ENCODE data around the gene LDLRAD4.
"Not testable (repeated sequence)": the region's sequence is repeated elsewhere in the genome, so short reads cannot be mapped to it uniquely, and the experiment has no call there.

LDLRAD4 gene

DNA sequence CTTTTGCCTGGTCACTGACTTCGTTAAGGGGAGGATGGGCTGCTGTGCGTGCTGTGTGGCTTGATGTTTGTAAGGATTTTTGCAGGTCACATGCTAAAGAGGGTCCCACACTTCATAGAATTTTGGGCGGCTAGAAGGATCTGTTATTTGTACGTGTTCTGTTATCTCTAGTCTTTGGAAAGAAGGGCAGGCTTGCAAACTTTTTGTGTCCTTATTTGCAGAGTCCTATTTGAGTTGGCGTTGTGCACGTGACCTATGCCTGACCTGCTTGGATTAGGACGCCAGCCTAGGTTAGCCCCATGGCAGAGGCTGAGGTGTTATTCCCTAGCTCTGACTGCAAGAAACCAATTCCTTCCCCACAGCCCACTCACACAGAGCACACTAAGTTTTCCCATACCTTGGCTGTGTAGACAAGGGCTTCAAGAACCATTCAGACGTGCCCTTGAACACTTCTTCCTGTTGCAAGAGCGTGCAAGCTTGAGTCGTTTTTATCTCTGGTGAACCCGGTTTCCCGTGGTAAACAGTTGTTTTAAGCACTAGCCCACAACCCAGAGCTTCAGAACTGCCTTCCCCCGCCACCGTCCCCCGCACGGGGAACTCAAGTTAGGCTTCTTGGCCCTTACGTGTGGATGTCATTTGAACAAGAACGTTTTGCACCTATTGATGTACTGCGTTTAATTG is 94.6 kb downstream of the LDLRAD4 start:
- DNase-seq: no peak

DNA sequence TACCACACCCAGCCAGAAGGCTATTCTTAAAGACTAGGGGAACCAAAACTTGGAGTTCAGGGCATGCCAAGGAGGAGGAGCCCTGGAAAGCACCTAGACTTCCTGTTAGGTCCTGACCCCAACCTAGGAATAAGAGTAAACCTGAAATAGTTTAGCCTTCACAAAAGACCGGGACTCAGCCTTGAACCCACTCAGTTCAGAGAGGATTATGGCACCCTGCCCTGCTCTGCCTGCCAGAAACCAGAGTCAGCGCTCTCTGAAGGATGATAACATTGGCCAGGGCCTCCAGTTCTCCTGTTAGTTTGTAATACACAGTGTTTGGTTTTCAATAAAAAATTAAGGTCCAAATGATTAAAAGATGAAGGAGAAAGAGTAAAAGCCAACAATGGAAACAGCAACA is 96.4 kb downstream of the LDLRAD4 start:
- no peak for DNase-seq

DNA sequence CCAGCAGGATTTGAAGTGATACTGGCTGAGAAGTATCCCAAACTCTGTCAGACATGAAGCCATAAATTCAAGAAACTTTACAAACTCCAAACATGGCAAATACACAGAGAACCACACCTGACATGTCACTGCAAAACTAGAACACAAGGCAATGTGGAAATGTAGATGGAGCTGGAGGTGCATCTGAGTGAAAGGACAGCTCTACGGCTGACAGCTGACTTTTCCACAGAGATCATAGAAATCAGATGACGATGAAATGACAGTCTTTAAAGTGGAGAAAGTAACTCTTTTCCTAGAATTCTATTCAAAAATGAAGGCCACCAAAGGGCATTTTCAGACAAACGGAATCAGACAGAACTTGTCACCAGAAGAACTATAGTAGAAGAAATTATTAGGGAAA is 97.5 kb downstream of the LDLRAD4 start:
- DNase-seq: no peak

DNA sequence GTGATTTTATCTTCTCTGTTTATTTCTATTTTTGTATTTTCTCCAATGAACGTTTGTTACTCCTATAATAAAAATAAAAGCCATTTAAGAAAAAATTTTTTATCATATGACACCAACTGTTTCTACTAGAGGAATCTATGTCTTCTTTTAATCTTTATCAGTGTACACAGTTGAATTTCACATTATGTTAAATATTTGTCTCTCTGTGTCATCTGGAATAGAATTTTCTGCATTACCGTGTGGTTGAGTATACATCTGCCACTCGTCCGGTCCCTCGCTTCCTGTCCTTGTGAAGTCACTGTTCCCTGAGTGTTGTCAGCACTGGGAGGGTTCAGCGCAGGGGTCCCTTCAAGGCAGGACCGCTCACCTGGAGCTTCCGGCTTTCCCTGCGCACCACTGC is 99.2 kb downstream of the LDLRAD4 start:
- DNase-seq: no peak

DNA sequence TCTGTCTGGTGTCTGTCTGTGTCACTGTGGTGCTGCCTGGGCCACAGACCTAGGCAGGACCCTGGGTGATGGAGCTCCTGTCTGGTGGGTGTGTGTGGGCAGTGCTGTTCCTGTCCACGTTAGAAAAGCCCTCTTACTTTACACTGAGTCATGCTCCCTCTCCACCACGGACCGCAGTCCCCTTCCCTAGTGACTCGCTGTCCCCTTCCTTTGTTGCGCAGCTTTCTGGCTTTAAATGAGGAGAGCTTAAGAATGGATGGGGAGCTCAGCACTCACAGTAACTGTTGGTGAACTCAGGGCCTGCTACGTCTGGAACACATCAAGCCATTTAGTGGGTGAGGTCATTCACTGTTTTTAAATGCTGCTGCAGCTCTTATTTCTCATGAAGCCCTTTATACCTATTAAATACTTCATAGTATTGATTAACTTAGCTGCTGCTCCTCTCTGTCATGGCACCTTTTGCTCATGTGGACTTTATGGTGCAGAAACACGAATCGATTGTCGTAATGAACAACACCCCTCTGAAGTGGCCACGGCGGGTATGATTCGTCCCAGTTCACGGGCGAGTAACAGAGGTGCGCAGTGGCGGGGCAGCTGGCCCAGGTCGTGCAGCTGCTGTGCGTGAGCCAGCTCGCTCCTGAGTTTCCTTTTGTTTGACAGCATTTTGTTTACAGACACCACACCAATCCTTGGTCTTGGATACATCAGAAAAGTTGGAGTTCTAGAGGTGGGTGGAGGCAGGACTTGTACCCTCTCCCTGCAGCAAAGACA is 100.4 kb downstream of the LDLRAD4 start:
- DNase-seq: no peak

DNA sequence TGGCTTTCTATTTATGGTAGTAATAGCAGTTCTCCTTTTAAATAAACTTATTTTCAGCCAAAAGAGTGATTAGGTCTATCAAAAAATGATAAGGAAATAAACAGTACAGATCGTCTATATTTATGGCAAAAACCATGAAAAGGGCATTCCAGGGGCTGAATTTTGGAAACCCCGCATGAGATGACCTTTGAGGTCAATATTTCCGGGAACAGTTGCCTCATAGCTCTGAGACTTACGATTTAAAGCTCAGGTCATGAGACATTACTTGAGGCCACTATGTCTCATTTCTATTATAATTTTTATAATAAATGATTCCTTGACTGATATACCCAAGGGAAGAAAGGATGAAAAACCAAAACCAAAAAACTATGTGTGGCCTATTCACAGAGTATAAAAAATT is 101.1 kb downstream of the LDLRAD4 start:
- no peak for DNase-seq

DNA sequence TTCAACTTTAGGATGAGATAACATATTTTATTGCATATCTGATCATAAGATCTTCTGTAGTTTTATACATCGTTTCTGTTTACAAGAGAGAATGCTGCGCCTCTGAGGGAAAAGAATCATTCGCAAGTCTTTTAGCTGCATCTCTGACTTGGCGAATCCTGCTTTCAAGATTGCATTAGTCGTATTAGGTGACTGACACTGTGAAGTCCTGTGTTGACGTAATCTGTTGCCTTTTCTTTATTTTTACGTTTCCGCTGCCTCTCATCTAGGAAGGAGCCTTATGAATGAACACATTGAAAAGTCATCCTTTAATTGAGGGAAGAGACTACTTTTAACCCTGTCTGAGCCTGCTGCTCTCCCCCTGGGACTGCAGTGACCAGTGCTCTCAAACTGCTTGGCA is 101.5 kb downstream of the LDLRAD4 start:
- DNase-seq: no peak

DNA sequence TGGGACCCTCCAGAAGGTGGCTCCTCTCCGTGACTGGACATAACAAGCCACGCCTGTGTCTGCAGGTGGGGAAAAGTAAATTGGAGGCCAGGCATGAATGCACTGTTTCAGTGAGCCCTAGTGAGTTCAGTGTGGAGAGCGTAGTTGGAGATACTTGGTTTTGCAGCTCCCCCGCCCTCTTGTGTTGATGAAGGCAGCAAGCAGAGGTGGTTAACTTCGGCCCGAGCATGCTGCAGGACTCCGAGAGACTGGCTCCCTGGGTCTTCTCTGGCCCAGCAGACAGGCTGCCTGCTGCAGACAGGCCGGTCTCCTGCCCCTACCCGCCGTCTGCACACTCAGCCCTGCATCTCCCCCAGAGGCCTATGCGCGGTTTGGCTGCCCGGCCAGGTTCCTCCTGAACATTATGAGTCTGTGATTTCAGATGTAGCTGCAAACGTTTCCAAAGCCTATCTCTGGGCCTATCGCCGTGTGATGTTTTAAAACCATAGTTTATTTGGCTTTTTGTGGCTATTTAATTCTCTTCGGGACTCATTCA is 102.4 kb downstream of the LDLRAD4 start:
- no peak for DNase-seq

DNA sequence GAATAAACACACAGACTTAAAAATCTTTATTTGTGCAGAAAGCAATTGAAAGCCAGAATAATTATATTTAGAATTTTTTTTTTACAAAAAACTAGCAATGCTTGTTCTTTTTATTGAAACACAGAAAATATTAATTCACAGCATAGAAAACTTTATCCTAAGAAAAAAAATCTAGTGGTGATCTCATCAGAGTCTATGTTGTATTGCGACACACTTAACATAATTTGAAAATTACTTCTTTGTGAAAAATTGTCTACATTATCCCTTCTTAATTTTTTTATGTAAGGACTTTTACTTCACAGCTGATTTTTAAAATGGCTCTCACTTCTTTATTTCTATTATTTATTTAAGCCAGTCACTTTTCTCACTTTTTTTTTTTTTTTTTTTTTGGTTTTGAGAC is 103.4 kb downstream of the LDLRAD4 start:
- DNase-seq: no peak

DNA sequence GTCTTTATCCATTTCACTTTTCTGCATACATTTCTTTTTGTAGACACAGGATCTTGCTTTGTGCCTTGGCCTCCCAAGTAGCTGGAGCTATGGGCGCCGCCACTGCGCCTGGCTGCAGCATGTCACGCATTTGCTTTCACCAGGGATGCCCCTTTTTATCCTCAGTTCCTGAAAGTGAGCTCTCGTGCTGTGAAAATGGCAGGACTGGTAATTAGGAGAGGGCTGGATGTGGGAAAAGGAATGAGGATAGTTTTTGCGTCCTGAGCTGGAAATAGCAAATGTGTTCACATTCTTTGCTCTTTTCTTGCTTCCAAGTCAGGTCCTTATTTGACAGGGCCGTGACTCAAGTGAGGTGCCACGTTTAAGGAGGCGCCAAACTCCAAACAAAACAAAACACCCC is 104.6 kb downstream of the LDLRAD4 start:
- no peak for DNase-seq

DNA sequence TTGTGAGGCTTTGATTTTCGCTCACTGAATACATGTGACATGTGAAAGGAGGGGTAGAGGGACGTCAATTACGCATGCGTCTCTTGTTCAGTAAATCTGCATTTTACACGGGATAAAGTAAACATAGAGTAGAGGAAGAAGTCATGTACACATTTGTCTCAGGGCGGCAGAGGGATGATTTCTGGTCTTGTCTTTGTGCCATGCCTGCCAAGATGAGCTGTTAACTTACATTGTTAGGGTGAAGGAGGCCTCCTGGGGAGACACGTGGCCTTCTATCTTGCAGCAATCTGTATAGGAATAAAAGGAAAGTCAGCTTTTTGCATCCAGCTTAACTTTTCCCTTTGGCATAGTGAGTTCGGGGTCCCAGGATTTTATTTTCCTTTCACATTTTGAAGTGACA is 106.3 kb downstream of the LDLRAD4 start:
- DNase-seq: no peak

DNA sequence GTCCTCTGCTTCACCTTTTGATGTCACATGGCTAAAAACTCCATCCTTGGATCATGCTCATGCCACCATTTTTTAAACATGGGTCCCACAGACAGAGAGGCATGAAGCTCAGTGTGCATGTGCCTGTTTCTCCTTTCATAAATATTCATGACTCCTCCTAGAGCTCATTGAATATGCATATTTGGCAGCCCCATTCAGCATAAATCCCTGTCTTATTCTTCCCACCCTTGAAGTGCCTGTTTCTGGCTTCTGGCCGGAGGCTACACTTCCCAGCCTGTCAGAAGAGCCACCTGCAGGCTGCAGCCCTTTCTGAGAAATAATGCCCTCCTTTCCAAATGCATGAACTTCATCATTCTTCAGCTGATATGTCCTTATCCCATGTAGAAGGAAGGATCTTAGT is 109.7 kb downstream of the LDLRAD4 start:
- no peak for DNase-seq

DNA sequence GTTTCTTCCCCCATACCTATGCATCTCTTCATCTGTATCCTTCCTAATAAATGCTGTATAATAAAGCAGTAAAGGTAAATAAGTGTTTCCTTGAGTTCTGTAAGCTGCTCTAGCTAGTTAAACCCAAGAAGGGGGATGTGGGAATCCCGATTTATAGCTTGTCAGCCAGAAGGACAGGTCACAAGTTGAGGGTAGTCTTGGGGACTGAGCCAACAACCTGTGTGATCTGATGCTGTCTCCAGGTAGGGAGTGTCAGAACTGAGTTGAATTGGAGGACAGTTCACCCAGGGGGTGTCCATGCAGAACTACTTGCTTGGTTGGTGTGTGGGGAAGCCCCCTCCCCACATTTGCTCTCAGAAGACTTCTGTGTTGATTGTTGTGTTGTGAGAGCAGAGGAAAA is 112.4 kb downstream of the LDLRAD4 start:
- no peak for DNase-seq

DNA sequence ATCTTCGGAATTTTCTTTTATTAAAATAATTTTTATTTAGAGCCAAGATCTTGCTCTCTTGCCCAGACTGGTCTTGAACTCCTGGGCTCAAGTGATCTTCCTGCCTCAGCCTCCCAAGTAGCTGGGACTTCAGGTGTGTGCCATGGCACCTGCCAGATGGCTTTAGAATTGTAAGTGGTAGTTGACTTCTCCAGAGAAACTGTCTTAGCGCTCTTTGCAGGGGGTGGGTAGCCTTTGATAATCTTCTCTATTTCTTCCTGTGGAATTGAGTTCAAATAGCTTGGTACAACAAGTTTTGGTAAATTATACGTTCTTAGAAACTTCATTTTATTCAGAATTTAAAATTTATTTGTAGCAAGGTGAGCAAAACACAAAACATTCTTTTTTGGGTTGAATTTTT is 113.3 kb downstream of the LDLRAD4 start:
- no peak for DNase-seq

DNA sequence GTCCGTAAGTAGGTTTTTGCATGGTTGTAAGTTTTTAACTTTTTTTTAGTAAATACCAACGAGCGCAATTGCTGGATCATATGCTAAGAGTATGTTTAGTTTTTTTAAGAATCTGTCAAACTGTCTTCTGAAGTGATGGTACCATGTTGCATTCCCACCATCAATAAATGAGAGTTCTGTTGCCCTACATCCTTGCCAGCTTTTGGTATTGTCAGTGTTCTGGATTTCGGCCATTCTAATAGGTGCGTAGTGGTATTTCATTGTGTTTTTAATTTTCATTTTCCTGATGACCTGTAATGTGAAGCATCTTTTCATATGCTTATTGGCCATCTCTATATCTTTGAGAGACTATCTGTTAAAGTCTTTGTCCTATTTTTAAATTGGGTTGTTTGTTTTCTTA is 114.3 kb downstream of the LDLRAD4 start:
- DNase-seq: no peak

DNA sequence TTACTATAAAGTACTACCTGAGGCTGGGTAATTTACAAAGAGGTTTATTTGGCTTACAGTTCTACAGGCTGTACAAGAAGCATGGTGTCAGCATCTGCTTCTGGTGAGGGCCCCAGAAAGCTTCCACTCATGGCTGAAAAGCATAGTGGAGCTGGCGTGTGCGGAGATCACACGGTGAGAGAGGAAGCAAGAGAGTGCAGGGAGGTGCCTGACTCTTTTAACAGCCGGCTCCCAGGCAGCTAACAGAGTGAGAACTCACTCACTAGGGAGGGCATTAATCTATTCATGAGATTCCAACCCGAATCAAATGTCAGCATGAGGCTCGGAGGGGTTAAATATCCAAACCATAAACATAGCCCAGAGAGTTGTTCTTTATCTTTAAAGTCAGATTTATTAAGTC is 117.3 kb downstream of the LDLRAD4 start:
- no peak for DNase-seq

DNA sequence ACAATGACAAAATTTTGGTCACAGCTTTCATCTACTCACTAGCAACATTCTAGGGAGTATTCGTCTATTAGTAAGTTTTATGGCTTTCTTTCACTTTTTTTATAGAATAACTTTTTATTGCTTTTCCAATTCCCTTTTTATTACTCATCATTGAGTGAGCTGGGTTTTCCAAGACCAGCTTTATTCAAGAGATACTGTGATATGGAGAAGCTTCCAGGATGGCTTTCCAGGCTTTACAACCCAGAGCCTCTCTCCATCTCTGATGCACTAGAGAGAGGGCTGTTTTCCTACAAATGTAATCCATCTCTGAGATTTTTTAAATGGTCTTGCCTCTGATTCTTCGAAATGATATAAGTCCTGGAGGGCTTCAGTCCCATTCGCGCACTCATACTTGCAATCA is 118.3 kb downstream of the LDLRAD4 start:
- no peak for DNase-seq

DNA sequence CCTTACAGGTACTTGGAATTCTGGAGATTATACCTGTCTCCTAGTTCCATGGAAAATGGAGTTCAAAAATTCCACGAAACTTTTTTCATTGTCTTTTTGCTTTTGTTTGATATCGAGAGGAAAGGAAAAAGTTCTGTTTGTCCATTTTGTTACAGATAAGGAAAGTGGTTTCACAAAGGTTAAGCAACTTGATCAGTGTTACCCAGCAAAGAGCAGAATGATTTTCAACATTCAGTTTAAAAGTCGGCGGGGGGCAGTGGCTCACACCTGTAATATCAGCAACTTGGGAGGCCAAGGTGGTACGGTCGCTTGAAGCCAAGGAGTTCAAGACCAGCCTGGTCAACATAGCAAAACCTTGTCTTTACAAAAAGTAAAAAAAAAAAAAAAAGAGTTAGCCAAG is 118.8 kb downstream of the LDLRAD4 start:
- no peak for DNase-seq

DNA sequence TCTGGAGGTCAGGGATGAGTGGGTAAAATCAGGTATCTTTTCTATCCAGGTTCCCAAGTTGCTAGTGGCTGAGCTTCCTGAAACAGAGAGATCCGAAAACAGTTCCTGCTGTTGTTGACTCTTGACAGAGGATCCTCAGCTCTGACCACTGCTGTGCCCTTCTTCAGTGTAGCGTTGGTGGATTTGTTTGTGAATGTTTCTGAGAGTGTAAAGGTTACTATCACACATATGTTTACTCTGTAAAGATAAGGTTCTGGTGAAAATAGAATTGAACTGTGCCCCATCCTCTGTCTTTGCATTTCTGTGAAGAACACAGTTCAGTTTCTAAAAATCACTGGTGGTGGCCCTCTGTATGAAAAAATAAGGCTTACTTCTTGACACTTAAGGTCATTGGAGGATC is 119.8 kb downstream of the LDLRAD4 start:
- DNase-seq: no peak

DNA sequence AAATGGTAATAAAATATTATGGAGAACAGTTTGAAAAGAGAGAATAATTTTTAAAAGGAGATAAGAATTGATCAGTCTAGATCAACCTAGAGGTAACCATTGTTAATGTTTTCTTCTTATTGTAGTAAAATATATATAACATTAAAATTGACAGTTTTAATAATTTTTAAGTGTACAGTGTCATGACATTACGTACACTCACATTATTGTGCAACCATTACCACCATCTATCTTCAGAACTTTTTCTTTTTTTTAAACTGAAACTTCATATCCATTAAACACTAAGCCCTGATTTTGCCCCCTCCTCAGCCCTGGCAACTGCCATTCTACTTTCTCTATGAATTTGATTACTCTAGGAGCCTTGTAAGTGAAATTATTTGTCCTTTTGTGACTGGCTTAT is 121.1 kb downstream of the LDLRAD4 start:
- DNase-seq: no peak

DNA sequence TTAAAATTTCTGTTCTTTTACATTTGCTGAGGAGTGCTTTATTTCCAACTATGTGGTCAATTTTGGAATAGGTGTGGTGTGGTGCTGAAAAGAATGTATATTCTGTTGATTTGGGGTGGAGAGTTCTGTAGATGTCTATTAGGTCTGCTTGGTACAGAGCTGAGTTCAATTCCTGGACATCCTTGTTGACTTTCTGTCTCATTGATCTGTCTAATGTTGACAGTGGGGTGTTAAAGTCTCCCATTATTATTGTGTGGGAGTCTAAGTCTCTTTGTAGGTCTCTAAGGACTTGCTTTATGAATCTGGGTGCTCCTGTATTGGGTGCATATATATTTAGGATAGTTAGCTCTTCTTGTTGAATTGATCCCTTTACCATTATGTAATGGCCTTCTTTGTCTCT is 127.9 kb downstream of the LDLRAD4 start:
- DNase-seq: not testable (repeated sequence)

DNA sequence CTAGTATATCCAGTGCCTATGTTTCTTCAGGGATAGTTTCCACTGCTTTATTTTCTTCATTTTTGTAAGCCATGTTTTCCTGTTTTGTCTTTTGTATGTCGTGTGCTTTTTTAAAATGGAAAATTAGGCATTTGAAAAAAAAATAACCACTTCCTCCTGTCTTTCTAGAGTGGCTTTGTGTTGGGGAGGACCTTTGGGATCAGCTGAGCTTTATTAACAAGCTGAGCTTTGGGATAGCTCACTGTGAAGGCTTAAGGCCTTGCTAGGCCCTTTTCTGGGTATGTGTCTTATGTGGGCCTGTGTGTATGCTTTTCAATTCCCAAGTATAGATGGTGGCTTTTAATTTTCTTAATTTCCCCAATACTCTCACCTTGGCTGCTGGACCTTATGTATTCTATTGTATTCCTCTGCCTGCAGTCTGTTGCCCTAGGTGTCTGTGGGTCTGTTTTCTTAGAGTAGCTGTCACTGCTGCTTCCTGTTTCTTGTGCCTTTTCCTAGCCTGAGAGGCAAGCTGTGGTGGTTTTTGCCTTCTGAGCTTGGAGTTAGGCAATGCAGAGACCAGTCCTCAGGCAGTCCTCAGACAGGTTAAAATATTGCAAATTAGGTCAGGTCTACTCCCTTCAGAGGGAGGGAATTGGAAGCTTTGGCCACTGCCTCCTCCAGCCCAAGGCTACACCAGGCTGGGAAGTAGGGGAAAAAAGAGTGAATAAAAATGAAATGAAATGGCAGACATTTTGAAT is 134.7 kb downstream of the LDLRAD4 start:
- DNase-seq: no peak

DNA sequence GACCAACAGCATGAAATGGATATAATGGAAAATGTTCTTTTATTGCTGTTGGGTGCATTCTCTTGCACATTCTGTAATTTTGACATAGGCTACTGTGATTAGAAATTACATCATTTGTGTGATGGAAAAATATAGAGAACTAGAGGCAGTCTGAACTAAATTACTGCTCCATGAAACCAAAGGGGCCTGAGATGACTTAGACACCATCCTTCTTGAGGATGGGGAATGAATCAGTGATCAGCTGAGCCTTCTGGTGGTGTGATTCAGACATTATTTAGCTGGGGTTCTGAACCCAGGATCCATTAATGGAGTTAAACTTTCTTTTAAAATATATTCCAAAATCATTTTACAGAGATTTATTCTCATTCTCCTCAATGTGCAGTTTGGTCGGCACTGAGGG is 135.8 kb downstream of the LDLRAD4 start:
- DNase-seq: no peak

DNA sequence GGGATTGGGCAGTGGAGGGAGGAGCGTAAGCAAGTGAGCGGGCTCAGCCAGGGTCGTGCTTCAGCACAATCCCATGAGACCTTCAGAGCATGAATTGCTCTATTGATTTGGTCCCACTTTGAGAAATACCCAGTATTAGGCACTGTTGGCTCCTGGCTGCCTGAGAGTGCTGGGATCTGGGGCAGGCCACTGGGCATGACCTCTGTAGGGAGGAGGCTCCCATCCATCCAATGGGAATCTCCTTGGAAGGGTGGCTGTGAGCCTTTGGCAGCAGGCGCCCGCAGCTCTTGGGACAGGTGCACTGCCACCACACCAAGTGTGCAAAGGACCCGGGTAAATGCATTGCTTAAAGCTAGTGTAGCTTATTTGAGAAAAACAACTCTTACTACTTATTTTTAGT is 137.5 kb downstream of the LDLRAD4 start:
- no peak for DNase-seq
